A673 (cell line): ENCODE results near the gene ARHGAP22. TPM values are rescaled to one million over a fixed set of nuclear protein-coding genes. Genes with fewer than 3 reads are reported as not detected.
"Not testable (repeated sequence)": the region's sequence is repeated elsewhere in the genome, so short reads cannot be mapped to it uniquely, and the experiment has no call there.

Source experiments
- BruUV-seq: library from RNA; stranded (reverse); fragments of 400-500 nt; replicated peaks from 2 replicates; lab custom pipeline; 2021; lab: Mats Ljungman, UMichigan
- CTCF ChIA-PET: fragments of 300-600 bp; sonication (Branson Sonifier 250); formaldehyde crosslinking; loops from one replicate; lab custom pipeline; 2022; ENCODE audit warnings: antibody characterized with exemption; lab: Charles Lee
- POLR2A ChIA-PET: fragments of 300-600 bp; sonication (Branson Sonifier 250); formaldehyde crosslinking; loops from one replicate; lab custom pipeline; 2022; ENCODE audit warnings: antibody characterized with exemption; ENCODE audit not compliant: low non-redundant PET; lab: Charles Lee
- DNase-seq: peaks from one replicate; pipeline ENCODE4 v3.0.0-alpha.2; 2015; ENCODE audit warnings: low spot score
- H3K27ac ChIP-seq: fragments of 200-600 bp; sonication (generic); 2 replicates; pipeline ENCODE4 v1.5.1; 2016; ENCODE audit warnings: mixed run types, low read depth, mild to moderate bottlenecking, mixed read lengths, antibody characterized with exemption, low read length; ENCODE audit not compliant: poor library complexity, severe bottlenecking
- H3K27me3 ChIP-seq: fragments of 200-600 bp; sonication (generic); replicated peaks from 2 replicates; pipeline ENCODE4 v1.6.1; 2017; ENCODE audit warnings: mixed run types, low read depth, mild to moderate bottlenecking, mixed read lengths, antibody characterized with exemption, low read length; ENCODE audit not compliant: insufficient read depth, poor library complexity
- H3K36me3 ChIP-seq: fragments of 200-600 bp; sonication (generic); 2 replicates; pipeline ENCODE4 v1.6.1; 2016; ENCODE audit warnings: mixed run types, mild to moderate bottlenecking, mixed read lengths, antibody characterized with exemption, low read length; ENCODE audit not compliant: insufficient read depth, poor library complexity, severe bottlenecking
- H3K4me1 ChIP-seq: fragments of 200-600 bp; sonication (generic); 2 replicates; pipeline ENCODE4 v1.6.1; 2017; ENCODE audit warnings: mixed run types, mild to moderate bottlenecking, mixed read lengths, antibody characterized with exemption, low read length; ENCODE audit not compliant: insufficient read depth, poor library complexity, severe bottlenecking
- H3K4me3 ChIP-seq: fragments of 200-600 bp; sonication (generic); 2 replicates; pipeline ENCODE4 v1.5.1; 2016; ENCODE audit warnings: low read depth, mixed run types, mild to moderate bottlenecking, mixed read lengths, low read length; ENCODE audit not compliant: poor library complexity, severe bottlenecking
- H3K9me3 ChIP-seq: fragments of 200-600 bp; sonication (generic); 2 replicates; pipeline ENCODE4 v1.6.1; 2016; ENCODE audit warnings: mixed run types, low read depth, mild to moderate bottlenecking, mixed read lengths, antibody characterized with exemption, low read length; ENCODE audit not compliant: poor library complexity, severe bottlenecking
- CTCF ChIP-seq: fragments of 300-800, 200-600 bp; sonication (generic); conservative IDR thresholded peaks from 2 replicates; pipeline ENCODE4 v1.5.1; 2017; ENCODE audit warnings: low read depth, mild to moderate bottlenecking, antibody characterized with exemption, low read length, moderate library complexity, mixed read lengths
- EZH2 ChIP-seq: fragments of 200-600 bp; sonication (generic); IDR thresholded peaks from 2 replicates; pipeline ENCODE4 v1.6.1; 2017; ENCODE audit warnings: borderline replicate concordance, low read depth, mild to moderate bottlenecking, mixed read lengths, antibody characterized with exemption, low read length; ENCODE audit not compliant: poor library complexity, severe bottlenecking
- intact Hi-C: fragments of 100-400 bp; cut with micrococcal nuclease; formaldehyde crosslinking; loops from one replicate; pipeline ENCODE4 v1.10.0; 2022; ENCODE audit not compliant: unreplicated experiment
- total RNA-seq: library from RNA; stranded (reverse); gene quantifications from 2 replicates; pipeline ENCODE4 v1.2.3, GENCODE V29; 2021

Gene ARHGAP22
- total RNA-seq, 1 experiment from 2014 or later = 0.47 TPM

- TF ChIP-seq CTCF (no peak), EZH2 (no peak)
- intact Hi-C loops = no loop called here
- no TSS peak for BruUV-seq
Observed at GRCh38 chr10:48645600-48645999, 40.7 kb upstream of the ARHGAP22 start.

GRCh38 chr10:48641099-48641690 is 36.3 kb upstream of the ARHGAP22 start:
- H3K36me3 ChIP-seq, POLR2A ChIA-PET, H3K27ac ChIP-seq, H3K4me3 ChIP-seq, H3K9me3 ChIP-seq, H3K4me1 ChIP-seq, DNase-seq, CTCF ChIA-PET, BruUV-seq, intact Hi-C loops: not testable (repeated sequence)
- H3K27me3 ChIP-seq = peaks cover 17% of the 10 kb centered on the region

More at GRCh38 chr10:48645600-48645999, 40.7 kb upstream of the ARHGAP22 start:
- Histone ChIP-seq H3K4me1 (no peaks in the 10 kb centered on the region), H3K27ac (no peak overlapping the region), H3K36me3 (no peaks in the 10 kb centered on the region), H3K4me3 (no peak overlapping the region), H3K27me3 (peaks cover 30% of the 10 kb centered on the region), H3K9me3 (peaks cover 5% of the 10 kb centered on the region)
- no peak for DNase-seq
- ChIA-PET POLR2A (no interaction called here), CTCF (no interaction called here)

- H3K4me3 ChIP-seq = no peak overlapping the region
- H3K4me1 ChIP-seq = no peaks in the 10 kb centered on the region
- no peak overlapping the region for H3K27ac ChIP-seq
- DNase-seq = no peak
- intact Hi-C loops = no loop called here
- BruUV-seq = no TSS peak
- no peaks in the 10 kb centered on the region for H3K36me3 ChIP-seq
- ChIA-PET CTCF (no interaction called here), POLR2A (no interaction called here)
- peaks cover 6% of the 10 kb centered on the region for H3K9me3 ChIP-seq
- peaks cover 9% of the 10 kb centered on the region for H3K27me3 ChIP-seq
- TF ChIP-seq CTCF = no peak
- no peak for TF ChIP-seq EZH2
Observed at GRCh38 chr10:48640326-48640725, 35.5 kb upstream of the ARHGAP22 start.

- Histone ChIP-seq H3K27ac (no peak overlapping the region), H3K27me3 (peaks cover 3% of the 10 kb centered on the region), H3K4me1 (no peaks in the 10 kb centered on the region), H3K9me3 (peaks cover 6% of the 10 kb centered on the region), H3K4me3 (no peak overlapping the region), H3K36me3 (no peaks in the 10 kb centered on the region)
- intact Hi-C loops = no loop called here
- no TSS peak for BruUV-seq
- ChIA-PET POLR2A (no interaction called here), CTCF (no interaction called here)
- TF ChIP-seq CTCF = no peak
- no peak for TF ChIP-seq EZH2
- no peak for DNase-seq
Observed at GRCh38 chr10:48639632-48640031, 34.8 kb upstream of the ARHGAP22 start.
